ENCODE measurements around the gene UTS2R.
"Not testable (repeated sequence)": the region's sequence is repeated elsewhere in the genome, so short reads cannot be mapped to it uniquely, and the experiment has no call there.

The UTS2R gene

GRCh38 chr17:82334204-82334621 lies 37.4 kb upstream of the UTS2R start:
- DNase-seq (ENCODE audit: low read depth), result no peak

DNA sequence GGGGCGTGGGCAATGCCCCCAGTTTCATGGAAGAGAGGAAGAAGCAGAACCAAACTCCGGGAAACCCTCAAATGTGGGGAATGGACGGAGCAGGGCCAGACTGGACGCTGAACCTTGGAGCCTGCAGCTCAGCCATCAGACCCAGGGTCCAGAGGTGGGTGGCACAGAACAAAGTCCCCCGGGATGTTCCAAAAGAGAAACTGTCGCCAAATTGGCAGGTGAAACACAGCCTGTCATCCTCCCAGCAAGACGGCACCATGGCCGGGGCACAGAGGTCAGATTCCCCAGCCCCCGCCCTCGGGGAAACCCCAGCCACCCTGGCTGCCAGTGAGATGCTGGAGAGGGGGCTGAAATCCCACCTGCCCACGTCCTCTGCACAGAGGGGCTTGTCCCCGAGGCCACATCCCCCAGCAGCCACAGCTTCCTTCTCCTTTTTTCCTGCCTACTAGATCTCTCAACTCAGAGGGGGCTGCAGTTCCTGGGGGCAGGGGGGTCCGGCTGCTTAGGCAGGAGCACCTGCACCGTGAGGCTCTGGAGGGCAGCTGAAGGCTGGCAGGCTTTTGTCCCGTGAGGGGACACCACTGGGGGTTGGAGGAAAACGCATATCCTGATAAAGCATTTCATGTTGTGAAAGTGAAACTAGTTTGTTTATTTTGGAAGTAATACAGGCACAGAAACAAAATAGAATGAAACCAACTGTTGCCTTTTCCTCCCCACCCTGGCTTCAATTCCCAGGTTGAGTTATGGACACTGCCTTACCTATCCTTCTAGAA lies 36.8 kb upstream of the UTS2R start:
- DNase-seq (ENCODE audit: low read depth), result no peak

DNA sequence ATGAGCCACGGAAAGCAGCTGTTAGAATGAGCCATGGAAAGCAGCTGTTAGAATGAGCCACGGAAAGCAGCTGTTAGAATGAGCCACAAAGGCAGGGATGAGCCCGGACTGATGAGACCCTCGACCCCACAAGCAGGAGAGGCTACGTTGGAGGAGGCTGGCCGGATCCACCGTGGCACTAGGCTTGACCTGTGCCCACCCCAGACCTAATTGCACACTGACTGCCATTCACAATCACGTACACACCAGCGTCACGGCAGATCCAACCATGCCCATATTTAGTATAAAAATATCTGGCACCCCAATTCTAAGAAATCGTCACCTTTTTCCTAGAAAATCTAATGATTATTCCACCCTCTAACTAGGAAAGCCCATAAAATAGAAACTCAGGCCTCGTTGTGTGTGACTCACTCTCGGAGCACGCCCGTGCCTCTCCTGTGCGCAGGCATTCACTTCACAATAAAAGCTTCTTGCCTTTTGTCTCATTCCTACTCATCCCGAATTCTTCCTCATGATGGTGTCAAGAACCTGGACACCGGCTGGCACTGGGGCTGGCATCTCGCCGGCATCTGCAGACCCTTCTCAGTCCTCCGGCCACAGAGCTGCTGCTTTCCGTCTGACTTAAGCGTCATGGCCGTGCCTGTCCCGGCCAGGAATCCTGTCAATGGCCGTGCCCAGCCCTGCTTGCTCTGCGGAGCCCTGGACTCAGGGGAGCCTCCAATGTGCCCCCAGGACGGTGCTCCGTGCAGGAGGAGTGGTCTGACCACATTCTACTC lies 32.5 kb upstream of the UTS2R start:
- no peak for DNase-seq (ENCODE audit: low read depth)

DNA sequence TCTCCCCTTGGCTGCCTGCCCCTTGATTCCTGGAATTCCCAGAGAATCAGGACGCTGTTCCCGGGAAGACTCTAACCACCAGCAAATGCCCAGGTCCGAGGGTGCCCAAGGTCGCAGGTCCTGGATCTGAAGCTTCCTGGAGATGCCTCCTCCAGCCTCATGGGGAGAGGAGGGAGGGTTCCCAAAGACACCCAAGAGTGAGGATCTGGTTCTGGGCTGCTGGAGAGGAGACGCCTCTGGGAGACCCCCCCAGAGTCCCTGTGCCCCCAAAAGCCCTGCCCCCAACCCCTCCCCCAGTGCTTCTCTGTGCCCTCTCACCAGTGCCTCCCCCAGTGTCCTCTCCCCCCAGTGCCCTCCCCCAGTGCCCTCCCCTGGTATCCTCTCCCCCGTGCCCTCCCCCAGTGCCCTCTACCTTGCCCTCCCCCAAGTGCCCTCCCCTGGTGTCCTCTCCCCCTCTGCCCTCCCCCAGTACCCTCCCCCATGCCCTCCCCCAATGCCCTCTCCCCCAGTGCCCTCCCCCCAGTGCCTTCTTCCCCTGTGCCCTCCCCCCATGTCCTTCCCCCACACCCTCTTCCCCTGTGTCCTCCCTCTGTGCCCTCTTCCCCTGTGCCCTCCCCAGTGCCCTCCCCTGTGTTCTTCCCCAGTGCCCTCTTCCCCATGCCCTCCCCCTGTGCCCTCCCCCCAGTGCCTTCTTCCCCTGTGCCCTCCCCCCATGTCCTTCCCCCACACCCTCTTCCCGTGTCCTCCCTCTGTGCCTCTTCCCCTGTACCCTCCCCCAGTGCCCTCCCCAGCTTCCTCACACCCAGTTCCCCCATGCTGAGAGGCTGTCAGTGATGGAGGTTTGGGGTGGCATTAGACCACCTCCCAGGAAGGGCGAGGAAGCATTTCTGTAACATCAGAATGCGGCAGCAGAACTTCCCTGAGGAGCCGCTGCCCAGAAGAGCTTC lies 31.7 kb upstream of the UTS2R start:
- no peak for DNase-seq (ENCODE audit: low read depth)

- no peak for DNase-seq (ENCODE audit: low read depth)
Observed at GRCh38 chr17:82342361-82343079, 29.0 kb upstream of the UTS2R start.

DNA sequence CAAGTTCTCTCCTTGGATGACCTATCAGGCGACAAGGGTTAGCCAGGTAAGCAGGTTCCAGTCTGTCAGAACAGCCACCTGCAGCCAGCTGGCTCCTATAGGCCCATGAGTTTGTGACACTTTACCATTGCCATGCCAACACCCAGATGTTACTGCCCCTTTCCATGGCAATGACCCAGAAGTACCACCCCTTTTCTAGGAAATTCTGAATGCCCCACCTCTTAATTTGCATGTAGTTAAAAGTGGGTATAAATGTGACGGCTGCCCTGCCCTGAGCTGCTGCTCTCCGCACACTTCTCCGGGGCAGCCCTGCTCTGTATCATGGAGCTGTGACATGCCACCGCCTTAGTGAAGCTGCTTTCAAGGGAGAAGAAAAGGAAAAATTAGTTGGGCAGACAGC lies 28.0 kb upstream of the UTS2R start:
- DNase-seq (ENCODE audit: low read depth), result no peak

DNA sequence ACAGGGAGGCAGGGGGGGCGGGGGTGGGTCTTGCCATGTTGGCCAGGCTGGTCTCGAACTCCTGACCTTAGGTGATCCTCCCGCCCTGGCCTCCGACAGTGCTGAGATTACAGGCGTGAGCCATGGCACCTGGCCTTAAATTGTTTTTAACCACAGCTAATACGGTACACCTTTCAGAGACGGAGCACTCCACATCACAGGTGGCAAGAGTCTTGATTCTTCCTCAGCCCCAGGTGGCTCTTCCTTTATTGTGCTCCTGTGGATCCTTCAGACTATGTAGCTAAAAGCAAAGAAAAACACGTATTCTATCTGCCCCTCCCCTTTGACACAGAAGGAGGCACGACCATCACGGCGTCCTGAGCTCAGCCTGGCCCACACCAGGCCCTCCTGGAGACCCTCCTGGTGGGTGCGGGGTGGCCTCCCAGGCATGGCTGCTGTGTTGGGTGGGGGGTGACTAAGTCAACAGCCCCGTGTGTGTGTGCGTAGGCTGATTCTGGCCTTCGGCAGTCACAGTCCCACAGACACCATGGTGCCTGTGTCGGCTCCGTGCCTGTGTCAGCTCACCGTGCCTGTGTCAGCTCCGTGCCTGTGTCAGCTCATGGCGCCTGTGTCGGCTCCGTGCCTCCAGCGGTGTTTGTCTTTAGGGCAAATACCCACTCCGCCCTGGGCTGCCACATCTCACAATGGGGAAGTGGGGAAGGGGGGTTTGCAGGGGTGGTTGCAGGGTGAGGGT lies 27.2 kb upstream of the UTS2R start:
- no peak for DNase-seq (ENCODE audit: low read depth)

GRCh38 chr17:82345151-82345976 lies 26.2 kb upstream of the UTS2R start:
- DNase-seq (ENCODE audit: low read depth), result no peak

GRCh38 chr17:82346342-82347300 lies 24.9 kb upstream of the UTS2R start:
- DNase-seq (ENCODE audit: low read depth), result no peak

GRCh38 chr17:82347994-82348393 lies 23.6 kb upstream of the UTS2R start:
- DNase-seq (ENCODE audit: low read depth), result not testable (repeated sequence)

DNA sequence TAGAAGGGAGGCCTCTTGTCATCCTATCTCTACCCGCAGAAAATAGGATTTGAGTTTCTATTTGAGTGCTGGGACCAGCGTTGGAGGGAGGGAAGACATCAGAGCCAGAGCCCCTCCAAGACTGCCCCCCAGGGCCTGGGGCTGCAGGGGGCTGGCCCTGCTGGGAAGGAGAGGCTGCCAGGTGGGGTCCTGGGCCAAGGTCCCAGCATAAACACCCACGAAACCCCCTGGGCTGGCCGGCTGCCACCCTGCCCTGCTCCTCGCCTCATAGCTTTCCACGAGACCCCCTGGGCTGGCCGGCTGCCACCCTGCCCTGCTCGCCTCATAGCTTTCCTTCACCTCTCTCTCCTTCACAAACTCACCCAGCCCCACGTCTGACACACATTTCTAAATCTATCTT lies 23.1 kb upstream of the UTS2R start:
- no peak for DNase-seq (ENCODE audit: low read depth)

DNA sequence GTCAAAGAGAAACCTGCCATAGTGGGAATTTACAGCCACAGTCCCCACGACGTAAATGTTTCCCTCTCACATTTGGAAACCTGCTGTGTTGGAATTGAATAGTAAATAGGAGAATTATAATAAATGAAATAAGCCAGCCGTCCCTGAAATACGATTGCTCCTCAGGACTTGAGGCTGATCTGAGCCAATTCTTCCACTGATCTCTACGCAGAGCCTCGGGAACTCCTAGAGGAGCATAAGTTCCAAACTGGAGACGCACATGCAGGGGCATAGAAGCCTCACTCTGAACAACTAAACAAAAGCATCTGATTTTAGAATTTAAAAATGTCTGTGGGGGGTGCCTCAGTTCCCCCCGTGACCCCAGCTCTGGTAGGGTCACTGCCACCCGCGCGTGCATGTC lies 22.7 kb upstream of the UTS2R start:
- no peak for DNase-seq (ENCODE audit: low read depth)

GRCh38 chr17:82349287-82349701 lies 22.3 kb upstream of the UTS2R start:
- DNase-seq (ENCODE audit: low read depth), result no peak

DNA sequence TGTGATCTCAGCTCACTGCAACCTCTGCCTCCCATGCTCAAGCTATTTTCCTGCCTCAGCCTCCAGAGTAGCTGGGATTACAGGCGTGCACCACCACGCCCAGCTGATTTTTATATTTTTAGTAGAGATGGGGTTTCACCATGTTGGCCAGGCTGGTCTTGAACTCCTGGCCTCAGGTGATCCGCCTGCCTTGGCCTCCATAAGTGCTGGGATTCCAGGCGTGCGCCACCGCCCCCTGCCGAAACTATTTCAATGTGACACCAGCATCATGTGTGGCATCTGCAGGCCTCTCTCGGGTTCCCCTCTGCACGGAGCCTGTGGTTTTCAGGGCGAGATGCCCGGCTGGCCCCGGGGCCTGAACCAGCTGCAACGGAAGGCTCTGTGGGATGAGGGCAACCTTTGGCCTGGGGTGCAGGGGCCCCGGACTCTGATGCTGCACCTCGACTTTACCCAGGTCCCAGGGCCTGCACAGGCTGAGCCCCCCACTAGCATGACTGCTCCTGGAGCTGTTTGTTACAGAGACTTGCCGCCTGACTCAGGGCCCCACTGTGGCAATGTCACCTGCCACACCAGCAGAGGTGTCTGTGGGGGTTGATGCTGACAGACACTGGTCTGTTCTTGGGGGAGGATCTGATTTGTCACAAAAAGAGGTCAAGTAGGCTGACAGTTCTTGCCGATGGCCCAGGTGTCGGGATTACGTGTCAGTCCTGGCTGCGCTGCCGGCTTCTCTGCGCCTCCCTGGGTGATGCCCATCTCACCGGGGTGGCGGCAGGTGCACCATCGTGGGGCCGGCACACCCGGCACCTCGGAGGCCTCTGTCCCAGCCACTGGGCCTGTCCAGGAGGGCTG lies 21.2 kb upstream of the UTS2R start:
- no peak for DNase-seq (ENCODE audit: low read depth)

DNA sequence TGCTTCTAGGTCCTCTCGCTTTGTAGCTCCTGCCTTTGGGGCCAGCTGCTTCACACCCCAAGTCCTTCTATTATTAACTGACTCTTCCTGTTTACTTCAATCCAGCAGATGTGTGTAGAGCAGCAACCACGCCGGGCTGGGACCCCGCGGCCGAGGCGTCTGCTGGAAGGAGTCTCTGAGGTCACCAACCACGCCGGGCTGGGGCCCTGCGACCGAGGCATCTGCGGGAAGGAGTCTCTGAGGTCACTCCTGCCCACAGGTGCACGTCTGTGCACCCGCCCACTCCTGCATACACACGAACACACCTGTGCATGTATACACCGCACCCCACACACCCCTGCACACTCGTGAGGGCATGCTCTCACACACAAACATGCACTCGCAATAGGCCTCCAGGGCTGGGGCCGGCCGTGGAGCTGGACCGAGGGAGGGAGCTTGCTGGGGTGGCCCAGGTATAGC lies 20.3 kb upstream of the UTS2R start:
- DNase-seq (ENCODE audit: low read depth), result no peak

- DNase-seq (ENCODE audit: low read depth), result peak; percentile 47
Observed at GRCh38 chr17:82351713-82352488, 19.7 kb upstream of the UTS2R start.

DNA sequence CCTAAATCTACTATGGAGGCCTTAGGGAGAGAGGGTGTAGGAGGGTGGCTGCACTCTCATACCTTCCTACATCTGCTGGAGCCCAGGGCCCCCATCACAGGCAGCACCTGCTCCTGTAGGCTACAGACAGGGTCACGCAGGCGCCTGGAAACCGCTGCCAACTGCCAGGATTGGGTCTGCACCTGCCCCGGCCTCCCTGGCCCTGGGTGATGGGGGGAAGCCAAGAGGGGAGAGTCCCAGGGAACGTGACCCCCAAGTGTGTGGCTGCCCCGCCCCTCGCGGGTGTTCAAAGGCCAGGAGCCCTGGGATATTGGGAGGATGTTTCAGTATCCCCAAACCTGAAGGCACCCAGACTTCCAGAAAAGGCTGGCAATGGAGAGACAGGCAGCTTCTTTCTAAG lies 18.1 kb upstream of the UTS2R start:
- no peak for DNase-seq (ENCODE audit: low read depth)
